Central memory CD8-positive, alpha-beta T cell (primary cell): ENCODE results near the gene COASY.
"Not testable (repeated sequence)": the region's sequence is repeated elsewhere in the genome, so short reads cannot be mapped to it uniquely, and the experiment has no call there.

Experiments
- ATAC-seq: fragments of 150-1000 bp; cut with Tn5 transposase; replicated peaks from 2 replicates; pipeline ENCODE4 v1.10.0; 2022; ENCODE audit warnings: mild to moderate bottlenecking, moderate FRiP score, moderate number of reproducible peaks; ENCODE audit not compliant: poor library complexity, severe bottlenecking; ENCODE audit errors: extremely low read depth
- DNase-seq, 2 donors: peaks; one replicate each; pipeline ENCODE4 v3.0.0; 2021; ENCODE audit warnings: low spot score in 2 of 2
- H3K27ac Mint-ChIP-seq: one replicate; pipeline ENCODE4 v1.8.0; 2022; ENCODE audit warnings: low read depth, mild to moderate bottlenecking, moderate library complexity, mixed read lengths
- H3K27me3 Mint-ChIP-seq: one replicate; pipeline ENCODE4 v1.8.0; 2022; ENCODE audit warnings: mixed read lengths
- H3K36me3 Mint-ChIP-seq: one replicate; pipeline ENCODE4 v1.8.0; 2022; ENCODE audit warnings: mild to moderate bottlenecking, moderate library complexity, mixed read lengths; ENCODE audit not compliant: insufficient read depth
- H3K4me1 Mint-ChIP-seq: one replicate; pipeline ENCODE4 v1.8.0; 2022; ENCODE audit warnings: mixed read lengths
- H3K4me3 Mint-ChIP-seq: one replicate; pipeline ENCODE4 v1.8.0; 2022; ENCODE audit warnings: mild to moderate bottlenecking, moderate library complexity, mixed read lengths
- H3K9me3 Mint-ChIP-seq: one replicate; pipeline ENCODE4 v1.8.0; 2022; ENCODE audit warnings: mixed read lengths

The COASY gene

GRCh38 chr17:42536372-42537155 is 25.4 kb upstream of the COASY start:
- ATAC-seq: peak; percentile 49
- Mint-ChIP-seq H3K27me3 (no peaks in the 10 kb centered on the region), H3K36me3 (peaks cover 4% of the 10 kb centered on the region), H3K4me3 (peak overlapping the region; percentile 70), H3K9me3 (no peaks in the 10 kb centered on the region), H3K27ac (no peak overlapping the region), H3K4me1 (peaks cover 44% of the 10 kb centered on the region)
- peak; percentile 32 to 40 for DNase-seq

DNA sequence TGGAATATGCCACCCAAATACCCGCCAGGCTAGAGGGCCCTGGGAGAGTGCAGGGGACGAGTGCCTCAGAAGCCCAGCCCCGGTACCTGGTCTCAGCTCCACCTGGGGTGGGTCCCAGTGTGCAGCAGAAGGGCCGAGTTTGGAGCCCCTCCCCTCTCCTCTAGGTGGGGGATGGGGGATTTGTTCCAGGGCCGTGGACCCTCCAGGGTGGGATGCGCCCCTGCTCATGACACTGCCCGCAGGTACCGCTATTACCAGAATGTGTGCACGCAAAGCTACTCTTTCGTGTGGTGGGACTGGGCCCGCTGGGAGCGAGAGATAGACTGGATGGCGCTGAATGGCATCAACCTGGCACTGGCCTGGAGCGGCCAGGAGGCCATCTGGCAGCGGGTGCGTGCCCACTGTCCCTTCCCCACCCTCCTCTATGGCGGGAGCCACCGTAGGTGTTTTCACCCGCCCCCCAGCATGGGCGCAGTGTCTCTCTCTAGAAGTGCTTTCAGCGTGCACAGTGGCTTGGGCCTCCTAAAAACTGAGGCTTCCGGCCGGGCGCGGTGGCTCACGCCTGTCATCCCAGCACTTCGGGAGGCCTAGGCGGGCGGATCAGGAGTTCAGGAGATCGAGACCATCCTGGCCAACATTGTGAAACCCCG is 24.7 kb upstream of the COASY start:
- peaks cover 2% of the 10 kb centered on the region for H3K36me3 Mint-ChIP-seq
- H3K9me3 Mint-ChIP-seq: no peaks in the 10 kb centered on the region
- DNase-seq: no peak
- H3K4me3 Mint-ChIP-seq: peak overlapping the region; percentile 70
- peaks cover 41% of the 10 kb centered on the region for H3K4me1 Mint-ChIP-seq
- H3K27ac Mint-ChIP-seq: no peak overlapping the region
- H3K27me3 Mint-ChIP-seq: no peaks in the 10 kb centered on the region
- no peak for ATAC-seq

DNA sequence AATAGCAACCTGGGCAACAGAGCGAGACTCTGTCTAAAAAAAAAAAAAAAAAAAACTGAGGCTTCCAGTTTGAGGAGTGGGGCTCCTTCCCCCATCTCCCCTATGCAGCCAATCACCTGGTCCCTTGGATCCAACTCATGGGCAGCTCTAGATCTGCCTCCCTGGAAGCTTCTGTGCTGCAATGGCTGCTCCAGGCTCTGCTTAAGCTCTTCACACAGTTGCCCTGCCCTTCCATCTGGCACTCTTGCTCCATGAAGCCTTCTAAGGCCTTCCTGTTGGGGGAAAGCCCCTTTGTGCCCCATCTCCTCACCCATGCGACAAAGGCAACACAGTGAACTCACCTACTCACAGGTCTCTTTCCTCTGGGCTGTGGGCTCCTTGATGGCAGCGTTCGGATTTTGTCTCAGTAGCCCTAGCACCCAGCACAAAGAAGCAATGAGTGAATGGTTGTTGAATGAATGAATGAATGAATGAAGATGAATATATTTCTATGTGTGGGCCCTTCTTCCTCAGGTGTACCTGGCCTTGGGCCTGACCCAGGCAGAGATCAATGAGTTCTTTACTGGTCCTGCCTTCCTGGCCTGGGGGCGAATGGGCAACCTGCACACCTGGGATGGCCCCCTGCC is 24.0 kb upstream of the COASY start:
- H3K9me3 Mint-ChIP-seq: no peaks in the 10 kb centered on the region
- H3K27me3 Mint-ChIP-seq: no peaks in the 10 kb centered on the region
- no peak for DNase-seq
- H3K27ac Mint-ChIP-seq: no peak overlapping the region
- peaks cover 2% of the 10 kb centered on the region for H3K36me3 Mint-ChIP-seq
- peak overlapping the region; percentile 70 for H3K4me3 Mint-ChIP-seq
- peaks cover 41% of the 10 kb centered on the region for H3K4me1 Mint-ChIP-seq
- ATAC-seq: no peak

GRCh38 chr17:42538482-42538881 is 23.5 kb upstream of the COASY start:
- Mint-ChIP-seq H3K4me3 (no peak overlapping the region), H3K27me3 (no peaks in the 10 kb centered on the region), H3K9me3 (no peaks in the 10 kb centered on the region), H3K27ac (no peak overlapping the region), H3K36me3 (peaks cover 3% of the 10 kb centered on the region), H3K4me1 (peaks cover 40% of the 10 kb centered on the region)
- no peak for ATAC-seq
- DNase-seq: no peak

DNA sequence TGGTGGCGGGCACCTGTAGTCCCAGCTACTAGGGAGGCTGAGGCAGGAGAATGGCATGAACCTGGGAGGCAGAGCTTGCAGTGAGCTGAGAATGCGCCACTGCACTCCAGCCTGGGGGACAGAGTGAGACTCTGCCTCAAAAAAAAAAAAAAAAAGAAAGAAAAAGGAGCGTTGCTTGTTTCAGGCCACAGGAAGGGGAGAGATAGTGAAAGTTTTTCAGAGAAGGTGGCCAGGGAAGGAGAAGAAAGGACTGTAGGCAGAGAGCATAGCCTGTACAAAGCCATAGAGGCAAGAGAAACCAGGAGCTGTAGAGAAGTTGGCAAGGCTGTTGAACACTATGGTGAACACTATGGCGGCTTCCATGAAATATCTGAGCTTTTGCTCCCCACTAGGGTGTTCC is 21.4 kb upstream of the COASY start:
- not testable (repeated sequence) for H3K36me3 Mint-ChIP-seq, ATAC-seq, H3K27me3 Mint-ChIP-seq, DNase-seq, H3K9me3 Mint-ChIP-seq
- Mint-ChIP-seq H3K27ac (peak overlapping the region; percentile 4), H3K4me1 (peaks cover 34% of the 10 kb centered on the region), H3K4me3 (peak overlapping the region; percentile 41)

DNA sequence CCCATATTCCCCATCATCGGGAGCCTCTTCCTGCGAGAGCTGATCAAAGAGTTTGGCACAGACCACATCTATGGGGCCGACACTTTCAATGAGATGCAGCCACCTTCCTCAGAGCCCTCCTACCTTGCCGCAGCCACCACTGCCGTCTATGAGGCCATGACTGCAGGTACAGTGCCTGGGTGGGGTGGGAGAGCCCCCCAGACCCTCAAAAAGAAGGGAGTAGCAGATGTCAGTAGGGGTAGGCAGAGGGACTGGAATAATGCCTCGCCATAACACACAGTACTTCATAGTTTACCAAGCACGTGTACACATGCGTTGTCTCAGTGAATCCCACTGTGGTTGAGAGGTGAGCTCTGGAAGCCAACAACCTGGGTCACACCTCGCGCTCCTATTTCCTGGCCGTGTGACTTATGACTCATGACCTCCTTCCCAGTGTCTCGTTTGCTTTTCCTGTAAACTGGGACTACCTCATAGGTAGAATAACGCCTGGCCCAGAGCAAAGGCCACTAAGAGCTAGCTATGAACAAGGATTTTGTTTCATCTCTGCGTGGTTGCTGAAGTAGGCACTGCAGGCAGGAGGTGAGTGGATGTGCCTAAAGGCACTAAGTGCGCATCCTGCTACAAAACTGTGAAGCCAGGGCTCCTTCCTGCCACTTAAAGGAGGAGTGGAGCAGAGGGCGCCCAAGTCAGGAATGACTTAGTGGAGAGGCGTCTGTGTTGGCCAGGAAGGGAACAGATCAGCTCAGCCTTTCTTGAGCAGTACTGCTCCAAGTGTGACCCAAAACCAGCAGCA is 20.7 kb upstream of the COASY start:
- ATAC-seq (no peak), DNase-seq (no peak)
- peaks cover 7% of the 10 kb centered on the region for H3K36me3 Mint-ChIP-seq
- H3K27me3 Mint-ChIP-seq: no peaks in the 10 kb centered on the region
- peak overlapping the region; percentile 41 for H3K4me3 Mint-ChIP-seq
- H3K4me1 Mint-ChIP-seq: peaks cover 30% of the 10 kb centered on the region
- H3K27ac Mint-ChIP-seq: peak overlapping the region; percentile 4
- no peaks in the 10 kb centered on the region for H3K9me3 Mint-ChIP-seq

GRCh38 chr17:42543190-42544079 is 18.5 kb upstream of the COASY start:
- H3K4me3 Mint-ChIP-seq: no peak overlapping the region
- DNase-seq (no peak), ATAC-seq (no peak)
- H3K4me1 Mint-ChIP-seq: peaks cover 12% of the 10 kb centered on the region
- H3K36me3 Mint-ChIP-seq: peaks cover 7% of the 10 kb centered on the region
- H3K27me3 Mint-ChIP-seq: no peaks in the 10 kb centered on the region
- no peak overlapping the region for H3K27ac Mint-ChIP-seq
- no peaks in the 10 kb centered on the region for H3K9me3 Mint-ChIP-seq

GRCh38 chr17:42544874-42545283 is 17.1 kb upstream of the COASY start:
- H3K4me3 Mint-ChIP-seq: no peak overlapping the region
- DNase-seq (no peak), ATAC-seq (no peak)
- H3K36me3 Mint-ChIP-seq: peaks cover 5% of the 10 kb centered on the region
- peaks cover 21% of the 10 kb centered on the region for H3K4me1 Mint-ChIP-seq
- no peaks in the 10 kb centered on the region for H3K27me3 Mint-ChIP-seq
- no peaks in the 10 kb centered on the region for H3K9me3 Mint-ChIP-seq
- no peak overlapping the region for H3K27ac Mint-ChIP-seq

- ATAC-seq, H3K27ac Mint-ChIP-seq, H3K9me3 Mint-ChIP-seq, H3K4me3 Mint-ChIP-seq, H3K27me3 Mint-ChIP-seq, DNase-seq, H3K36me3 Mint-ChIP-seq: not testable (repeated sequence)
- peaks cover 18% of the 10 kb centered on the region for H3K4me1 Mint-ChIP-seq
Observed at GRCh38 chr17:42545755-42546505, 16.0 kb upstream of the COASY start.

DNA sequence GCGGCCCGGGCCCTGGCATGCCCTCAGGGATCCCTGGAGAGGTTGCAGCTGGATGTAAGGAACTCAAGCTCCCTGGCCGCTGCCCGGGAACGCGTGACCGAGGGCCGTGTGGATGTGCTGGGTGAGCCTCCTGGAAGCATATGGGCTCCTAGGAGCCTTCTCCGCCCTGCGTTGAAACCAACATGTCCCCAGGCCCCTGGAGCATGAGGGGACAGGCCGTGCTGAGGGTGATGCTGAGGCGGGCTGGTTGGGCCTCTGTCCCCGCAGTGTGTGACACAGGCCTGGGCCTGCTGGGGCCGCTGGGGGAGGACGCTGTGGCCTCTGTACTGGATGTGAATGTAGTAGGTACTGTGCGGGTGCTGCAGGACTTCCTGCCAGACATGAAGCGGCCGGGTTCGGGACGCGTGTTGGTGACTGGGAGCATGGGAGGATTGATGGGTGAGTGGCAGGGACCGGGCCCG is 14.9 kb upstream of the COASY start:
- DNase-seq: no peak
- no peak overlapping the region for H3K4me3 Mint-ChIP-seq
- no peaks in the 10 kb centered on the region for H3K9me3 Mint-ChIP-seq
- H3K27ac Mint-ChIP-seq: no peak overlapping the region
- H3K27me3 Mint-ChIP-seq: no peaks in the 10 kb centered on the region
- H3K4me1 Mint-ChIP-seq: peaks cover 14% of the 10 kb centered on the region
- ATAC-seq: no peak
- peaks cover 7% of the 10 kb centered on the region for H3K36me3 Mint-ChIP-seq

DNA sequence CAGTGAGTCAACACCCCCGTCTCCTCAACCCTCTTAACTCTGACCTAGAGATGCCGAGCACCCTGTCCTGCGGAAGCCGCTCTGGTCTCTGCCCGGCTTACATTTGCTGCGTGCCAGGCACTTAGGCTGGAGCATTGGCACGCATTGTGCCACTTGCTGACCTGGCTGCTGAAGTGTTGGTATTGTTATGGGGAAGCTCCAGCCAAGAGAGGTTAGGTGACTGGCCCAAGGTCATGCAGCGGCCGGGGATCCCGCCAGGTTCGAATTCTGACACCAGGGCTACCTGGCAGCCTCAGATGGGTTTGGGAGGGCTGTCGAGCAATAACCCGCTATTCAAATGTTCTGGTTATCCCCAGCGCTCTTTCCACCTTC is 14.3 kb upstream of the COASY start:
- H3K9me3 Mint-ChIP-seq: no peaks in the 10 kb centered on the region
- H3K27me3 Mint-ChIP-seq: no peaks in the 10 kb centered on the region
- peaks cover 8% of the 10 kb centered on the region for H3K36me3 Mint-ChIP-seq
- DNase-seq (no peak), ATAC-seq (no peak)
- no peak overlapping the region for H3K27ac Mint-ChIP-seq
- H3K4me3 Mint-ChIP-seq: no peak overlapping the region
- peaks cover 14% of the 10 kb centered on the region for H3K4me1 Mint-ChIP-seq
